H1 (cell line): Measurements from ENCODE around the gene PRMT3.

Experiments used
- CBX5 ChIP-seq: fragments of 300-800, 300-1000 bp; sonication (generic); IDR thresholded peaks from 2 replicates; pipeline ENCODE4 v1.7.1; 2016; ENCODE audit warnings: antibody characterized with exemption, low read length, low read depth
- CHD2 ChIP-seq: IDR thresholded peaks from 2 replicates; pipeline ENCODE4 v1.6.1; 2012; ENCODE audit warnings: low read length, improper control_type of control experiment
- EP300 ChIP-seq, 2 experiments: IDR thresholded peaks; 1 replicate in 1 of 2; 2 replicates in 1 of 2; pipeline ENCODE4 v1.6.1; 2011 to 2012; ENCODE audit warnings: low read depth in 2 of 2, low read length in 2 of 2, mild to moderate bottlenecking in 2 of 2, borderline replicate concordance in 1 of 2, inconsistent platforms in 1 of 2, moderate library complexity in 1 of 2
- EZH2 ChIP-seq: fragments of 200-600 bp; sonication (generic); IDR thresholded peaks from 2 replicates; pipeline ENCODE4 v1.7.1; 2012; ENCODE audit warnings: low read depth, mild to moderate bottlenecking, moderate library complexity, low read length, inconsistent platforms; ENCODE audit not compliant: severe bottlenecking
- GABPA ChIP-seq: IDR thresholded peaks from 2 replicates; pipeline ENCODE4 v1.6.1; 2011; ENCODE audit warnings: mild to moderate bottlenecking, low read length, moderate library complexity, borderline replicate concordance; ENCODE audit not compliant: insufficient read depth
- HDAC2 ChIP-seq, 2 experiments: fragments of 300-600 bp in 1 of 2; sonication (generic) in 1 of 2; IDR thresholded peaks; 2 replicates each; pipeline ENCODE4 v1.6.1; 2011 to 2012; ENCODE audit warnings: low read depth in 2 of 2, low read length in 2 of 2, mild to moderate bottlenecking in 2 of 2, moderate library complexity in 2 of 2, borderline replicate concordance in 1 of 2, inconsistent platforms in 1 of 2
- NRF1 ChIP-seq: IDR thresholded peaks from 2 replicates; pipeline ENCODE4 v1.6.1; 2011; ENCODE audit warnings: mild to moderate bottlenecking, low read depth, low read length, improper control_type of control experiment
- POLR2A ChIP-seq, 2 experiments: IDR thresholded peaks; 1 replicate in 1 of 2; 2 replicates in 1 of 2; pipeline ENCODE4 v1.6.1; 2011; ENCODE audit warnings: low read depth in 2 of 2, low read length in 2 of 2, mild to moderate bottlenecking in 2 of 2; ENCODE audit errors: control extremely low read depth in 1 of 2
- TAF1 ChIP-seq: IDR thresholded peaks from 2 replicates; pipeline ENCODE4 v1.6.1; 2011; ENCODE audit warnings: mild to moderate bottlenecking, low read depth, low read length
- TEAD4 ChIP-seq: IDR thresholded peaks from 2 replicates; pipeline ENCODE4 v1.6.1; 2012; ENCODE audit warnings: low read depth, low read length, inconsistent platforms, mixed read lengths
- TF ChIP-seq, protein P1 (sequence below), 3 experiments: IDR thresholded peaks; 1 replicate in 2 of 3; 2 replicates in 1 of 3; pipeline versions ENCODE4 v1.5.1 to v1.6.1; 2011; ENCODE audit warnings: low read length in 3 of 3, mild to moderate bottlenecking in 3 of 3, inconsistent platforms in 2 of 3, low read depth in 1 of 3, moderate library complexity in 1 of 3; ENCODE audit not compliant: insufficient read depth in 1 of 3; ENCODE audit errors: control extremely low read depth in 1 of 3
- TF ChIP-seq, protein P2 (sequence below): IDR thresholded peaks from 2 replicates; pipeline ENCODE4 v1.6.1; 2011; ENCODE audit warnings: low read depth, mild to moderate bottlenecking, low read length; ENCODE audit not compliant: insufficient read depth

DNA sequence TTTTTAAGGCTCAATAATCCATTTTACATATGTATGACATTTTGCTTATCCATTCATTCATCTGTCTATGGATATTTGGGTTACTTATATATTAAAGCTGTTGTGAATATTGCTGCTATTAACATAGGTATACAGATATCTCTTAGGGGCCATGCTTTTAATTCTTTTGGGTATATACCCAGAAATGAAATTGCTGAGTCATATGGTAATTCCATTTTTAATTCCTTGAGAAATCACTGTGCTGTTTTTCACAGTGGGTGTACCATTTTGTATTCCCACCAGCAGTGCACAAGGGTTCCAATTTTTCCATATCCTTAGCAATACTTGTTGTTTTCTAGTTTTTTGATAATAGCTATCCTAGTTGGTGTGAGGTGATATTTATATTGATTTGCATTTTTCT is 19.0 kb downstream of the PRMT3 start:
- TF ChIP-seq HDAC2 (IDR thresholded peaks at IDR 0.05; ENCODE audit: borderline replicate concordance in 1 of 2, low read depth in 2 of 2, low read length in 2 of 2) (no peak), GABPA (no peak), EZH2 (no peak), TEAD4 (no peak), EP300 (IDR thresholded peaks at IDR 0.05; ENCODE audit: borderline replicate concordance in 1 of 2, low read depth in 2 of 2, low read length in 2 of 2) (no peak), TAF1 (no peak), CHD2 (no peak), POLR2A (IDR thresholded peaks at IDR 0.05; ENCODE audit: control extremely low read depth in 1 of 2, low read depth in 2 of 2, low read length in 2 of 2) (no peak), CBX5 (no peak), NRF1 (no peak)
- TF ChIP-seq, protein P1, sequence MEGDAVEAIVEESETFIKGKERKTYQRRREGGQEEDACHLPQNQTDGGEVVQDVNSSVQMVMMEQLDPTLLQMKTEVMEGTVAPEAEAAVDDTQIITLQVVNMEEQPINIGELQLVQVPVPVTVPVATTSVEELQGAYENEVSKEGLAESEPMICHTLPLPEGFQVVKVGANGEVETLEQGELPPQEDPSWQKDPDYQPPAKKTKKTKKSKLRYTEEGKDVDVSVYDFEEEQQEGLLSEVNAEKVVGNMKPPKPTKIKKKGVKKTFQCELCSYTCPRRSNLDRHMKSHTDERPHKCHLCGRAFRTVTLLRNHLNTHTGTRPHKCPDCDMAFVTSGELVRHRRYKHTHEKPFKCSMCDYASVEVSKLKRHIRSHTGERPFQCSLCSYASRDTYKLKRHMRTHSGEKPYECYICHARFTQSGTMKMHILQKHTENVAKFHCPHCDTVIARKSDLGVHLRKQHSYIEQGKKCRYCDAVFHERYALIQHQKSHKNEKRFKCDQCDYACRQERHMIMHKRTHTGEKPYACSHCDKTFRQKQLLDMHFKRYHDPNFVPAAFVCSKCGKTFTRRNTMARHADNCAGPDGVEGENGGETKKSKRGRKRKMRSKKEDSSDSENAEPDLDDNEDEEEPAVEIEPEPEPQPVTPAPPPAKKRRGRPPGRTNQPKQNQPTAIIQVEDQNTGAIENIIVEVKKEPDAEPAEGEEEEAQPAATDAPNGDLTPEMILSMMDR (IDR thresholded peaks at IDR 0.05; ENCODE audit: control extremely low read depth in 1 of 3, insufficient read depth in 1 of 3, low read depth in 1 of 3, low read length in 3 of 3): no peak
- TF ChIP-seq, protein P2, sequence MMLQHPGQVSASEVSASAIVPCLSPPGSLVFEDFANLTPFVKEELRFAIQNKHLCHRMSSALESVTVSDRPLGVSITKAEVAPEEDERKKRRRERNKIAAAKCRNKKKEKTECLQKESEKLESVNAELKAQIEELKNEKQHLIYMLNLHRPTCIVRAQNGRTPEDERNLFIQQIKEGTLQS: no peak
